Renal pelvis (tissue), 3 donors: ENCODE data around the gene RFX5. TPM values are rescaled to one million over a fixed set of nuclear protein-coding genes. Genes with fewer than 3 reads are reported as not detected.

Experiments
- polyA plus RNA-seq, 3 donors: library from polyadenylated mRNA; unstranded; fragments of 120-200 nt; gene quantifications; one replicate each; pipeline ENCODE4 v1.2.1, GENCODE V29; 2013; ENCODE audit not compliant: insufficient read length in 3 of 3

RFX5 gene
- polyA plus RNA-seq, 3 donors, result 42.7 to 47.1 (median 42.8) TPM

Other genes with a start within 250 kb of the RFX5 start
- 10 to 100 TPM; 27.5 to 37.6 (median 33.3) TPM for gene SEMA6C, start 200.6 kb downstream of the RFX5 start, polyA plus RNA-seq
- 1 to 10 TPM; 1.2 to 2.1 (median 1.3) TPM for gene TNFAIP8L2, start 190.6 kb downstream of the RFX5 start, polyA plus RNA-seq
- 10 to 100 TPM; 16.5 to 17.3 (median 16.7) TPM for gene LYSMD1, start 181.3 kb downstream of the RFX5 start, polyA plus RNA-seq
- 10 to 100 TPM; 41.1 to 45.6 (median 45.2) TPM for gene SCNM1, start 181.1 kb downstream of the RFX5 start, polyA plus RNA-seq
- 1 to 10 TPM; 1.1 to 2.4 (median 1.5) TPM for gene TMOD4, start 171.3 kb downstream of the RFX5 start, polyA plus RNA-seq
- gene VPS72, start 157.1 kb downstream of the RFX5 start, polyA plus RNA-seq, result 10 to 100 TPM; 72.3 to 75.9 (median 73.5) TPM
- 10 to 100 TPM; 61.7 to 89.4 (median 74.3) TPM for gene PIP5K1A, start 148.7 kb downstream of the RFX5 start, polyA plus RNA-seq
- 100 to 1,000 TPM; 166 to 188 (median 183) TPM for gene PSMD4, start 92.5 kb downstream of the RFX5 start, polyA plus RNA-seq
- 10 to 100 TPM; 25.2 to 30.0 (median 27.5) TPM for gene ZNF687, start 65.0 kb downstream of the RFX5 start, polyA plus RNA-seq
- gene PI4KB, start 19.8 kb downstream of the RFX5 start, polyA plus RNA-seq, result 10 to 100 TPM; 63.5 to 72.7 (median 70.2) TPM
- gene SELENBP1, start 25.5 kb upstream of the RFX5 start, polyA plus RNA-seq, result 10 to 100 TPM; 49.4 to 51.2 (median 50.7) TPM
- 100 to 1,000 TPM; 248 to 283 (median 257) TPM for gene PSMB4, start 52.3 kb upstream of the RFX5 start, polyA plus RNA-seq
- gene POGZ, start 112.2 kb upstream of the RFX5 start, polyA plus RNA-seq, result 100 to 1,000 TPM in 2 of 3 donors, 10 to 100 TPM in 1; 94.8 to 158 (median 150) TPM
- 10 to 100 TPM; 44.1 to 58.9 (median 50.9) TPM for gene CGN, start 164.1 kb upstream of the RFX5 start, polyA plus RNA-seq
- 10 to 100 TPM in 2 of 3 donors, 1 to 10 TPM in 1; 8.8 to 14.1 (median 11.7) TPM for gene TUFT1, start 193.1 kb upstream of the RFX5 start, polyA plus RNA-seq